HG03159 (cell line): ENCODE data around the gene MACROH2A1.
A peak's percentile ranks its signal among the peaks of the same experiment; 100 is the strongest.

Experiments
- ATAC-seq: cut with Tn5 transposase; IDR thresholded peaks from one replicate; pipeline ENCODE4 v1.9.1; 2021; ENCODE audit warnings: mild to moderate bottlenecking, moderate library complexity; ENCODE audit not compliant: unreplicated experiment

Gene MACROH2A1

DNA sequence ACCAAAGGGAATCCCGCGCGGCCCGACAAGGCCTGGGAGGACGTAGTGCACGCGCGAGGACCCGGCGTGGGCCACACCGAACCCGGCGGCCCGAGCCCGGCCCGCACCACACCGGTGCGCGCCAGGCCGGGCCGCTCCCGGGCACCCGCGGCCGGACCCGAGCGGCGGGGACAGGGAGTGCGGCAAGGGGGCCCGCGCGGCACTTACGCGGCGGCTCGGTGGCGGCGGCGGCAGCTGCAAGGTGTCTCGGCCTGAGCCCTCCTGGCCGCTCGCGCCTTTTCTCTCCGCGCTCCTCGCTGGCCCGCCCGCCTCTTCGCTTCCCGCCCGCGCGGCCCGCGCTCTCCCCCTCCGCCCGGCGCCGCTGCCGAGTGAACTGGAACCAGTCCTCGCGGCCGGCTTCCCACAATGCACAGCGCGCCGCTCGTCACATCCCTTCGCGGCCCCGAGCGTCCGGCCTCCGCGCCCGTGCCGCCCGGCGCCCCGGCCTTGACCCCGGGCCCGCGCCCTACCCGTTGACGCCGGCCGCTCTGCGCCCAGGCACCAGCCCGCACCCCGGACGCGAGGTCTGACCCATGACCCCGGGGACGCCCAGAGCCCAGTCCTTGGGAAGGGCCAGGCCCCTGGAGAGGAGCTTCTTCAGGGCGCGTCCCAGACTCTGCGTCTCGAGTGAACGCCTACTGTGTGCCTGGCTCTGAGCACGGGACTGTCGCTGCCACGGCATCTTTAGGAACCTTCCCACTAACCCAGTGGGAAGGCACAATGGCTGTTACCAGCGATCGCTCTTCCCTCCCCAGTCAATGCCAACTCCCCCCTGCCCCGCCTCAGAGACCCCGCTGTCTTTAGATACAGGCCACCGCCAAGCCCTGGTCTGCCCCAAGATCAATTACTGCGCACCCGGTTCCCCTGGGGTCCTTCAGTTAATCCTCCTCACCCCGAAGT is at the start of gene MACROH2A1:
MACROH2A1 (minus strand) TSS at position 377 of the 939 bp plus-strand sequence. CDS start 10,138 bp downstream, outside the sequence.
- ATAC-seq = peak; percentile 88

DNA sequence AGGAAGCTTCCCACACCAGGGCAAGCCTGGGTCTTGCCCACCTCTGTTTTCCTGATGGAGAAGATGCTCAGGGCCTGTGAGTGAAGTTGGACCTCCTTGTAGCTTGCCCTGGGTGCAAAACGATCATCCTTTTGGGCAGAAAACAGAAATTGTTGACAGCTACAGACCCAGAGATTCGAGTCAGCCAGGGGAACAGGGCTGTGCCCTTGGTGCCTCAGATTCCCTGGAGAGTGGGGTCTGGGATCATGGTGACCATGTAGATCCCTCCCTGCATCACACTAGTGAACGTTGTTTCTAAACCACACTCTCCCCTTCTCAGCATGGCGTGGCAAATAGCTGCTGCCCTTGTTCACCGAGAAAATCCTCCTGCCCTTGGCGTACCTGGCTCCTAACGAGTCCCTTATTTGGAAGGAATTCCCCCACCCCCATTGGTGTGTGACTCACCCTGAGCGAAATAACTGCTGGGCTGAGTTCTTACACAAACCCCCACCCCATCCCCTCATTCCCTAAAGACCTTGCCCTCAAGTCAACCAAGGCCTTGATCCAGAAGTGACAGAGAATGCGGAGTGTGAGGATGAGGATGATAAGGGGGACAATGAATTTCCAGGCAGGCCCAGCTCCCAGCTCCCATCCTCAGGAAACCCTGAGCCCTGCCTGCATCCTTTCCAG is 49.2 kb upstream of the MACROH2A1 start:
- no peak for ATAC-seq

DNA sequence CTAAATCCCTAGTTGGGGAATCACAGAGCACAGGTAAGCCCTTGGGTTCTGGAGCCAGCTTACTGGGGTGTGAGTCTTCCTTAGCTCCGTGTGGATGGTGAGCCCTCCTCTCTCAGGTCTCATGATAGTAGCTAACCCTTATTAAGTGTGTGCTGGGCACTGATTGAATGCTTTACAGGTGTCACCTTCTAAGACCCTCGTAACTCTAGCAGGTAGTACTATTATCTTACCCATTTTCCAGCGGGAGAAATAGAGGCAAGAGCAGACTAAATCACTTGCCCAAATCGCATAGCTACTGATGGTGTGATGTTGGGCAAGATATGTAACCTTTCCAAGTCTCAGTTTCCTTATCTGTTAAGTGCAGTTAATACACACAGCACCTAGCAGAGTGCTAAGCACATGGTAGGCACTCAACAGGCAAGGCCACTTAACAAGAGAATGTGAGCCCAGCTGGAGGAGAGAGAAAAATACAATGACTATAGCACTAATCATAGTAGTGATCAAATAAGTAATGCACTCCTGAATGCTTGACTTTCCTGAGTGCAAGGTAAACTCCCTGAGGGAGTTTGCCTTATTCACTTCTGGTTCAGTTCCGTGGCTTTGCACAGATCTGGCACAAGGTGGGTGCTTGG is 48.4 kb upstream of the MACROH2A1 start, which contains the start of gene DCANP1:
DCANP1 (minus strand) TSS at position 51 of the 632 bp plus-strand sequence. CDS start 240 bp downstream, outside the sequence.
- ATAC-seq = no peak

DNA sequence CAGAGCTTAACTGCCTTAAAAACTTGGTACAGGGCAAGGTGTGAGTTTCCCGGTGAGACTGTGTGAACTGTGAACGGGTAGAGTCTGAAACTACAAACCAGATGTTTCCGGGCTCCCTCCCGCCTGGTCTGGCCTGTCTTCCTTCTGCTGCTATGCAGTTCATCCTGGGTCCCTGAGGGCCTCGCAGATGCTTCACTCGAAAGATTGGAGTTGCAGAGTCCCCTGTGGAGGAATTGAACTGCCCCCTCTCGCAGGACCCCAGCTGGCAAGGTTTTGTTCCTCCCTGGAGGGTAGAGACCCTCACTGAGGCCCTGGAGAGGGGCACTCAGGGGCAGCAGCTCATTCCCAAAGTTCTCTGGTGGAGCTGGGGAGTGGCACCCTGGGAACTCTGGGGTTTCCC is 47.6 kb upstream of the MACROH2A1 start:
- ATAC-seq = no peak

DNA sequence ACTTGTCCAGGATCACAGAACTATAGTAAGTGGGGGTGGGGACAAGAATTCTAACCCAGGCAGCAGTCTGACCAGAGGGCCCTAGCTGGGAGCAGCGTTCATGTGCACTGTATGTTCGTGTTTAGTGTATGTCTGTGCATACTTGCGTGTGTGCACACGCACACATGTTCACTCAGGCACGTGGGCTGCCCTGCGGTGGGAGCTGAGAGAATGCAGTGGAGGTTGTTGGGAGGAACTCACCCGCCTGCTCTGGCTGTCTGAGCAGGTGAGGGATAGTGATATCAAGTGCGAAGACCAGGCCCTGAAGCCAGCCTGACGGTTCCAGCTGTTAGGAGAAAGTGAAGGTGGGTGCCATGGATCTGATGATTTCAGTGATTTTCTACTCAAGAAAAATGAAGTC is 47.2 kb upstream of the MACROH2A1 start:
- no peak for ATAC-seq

DNA sequence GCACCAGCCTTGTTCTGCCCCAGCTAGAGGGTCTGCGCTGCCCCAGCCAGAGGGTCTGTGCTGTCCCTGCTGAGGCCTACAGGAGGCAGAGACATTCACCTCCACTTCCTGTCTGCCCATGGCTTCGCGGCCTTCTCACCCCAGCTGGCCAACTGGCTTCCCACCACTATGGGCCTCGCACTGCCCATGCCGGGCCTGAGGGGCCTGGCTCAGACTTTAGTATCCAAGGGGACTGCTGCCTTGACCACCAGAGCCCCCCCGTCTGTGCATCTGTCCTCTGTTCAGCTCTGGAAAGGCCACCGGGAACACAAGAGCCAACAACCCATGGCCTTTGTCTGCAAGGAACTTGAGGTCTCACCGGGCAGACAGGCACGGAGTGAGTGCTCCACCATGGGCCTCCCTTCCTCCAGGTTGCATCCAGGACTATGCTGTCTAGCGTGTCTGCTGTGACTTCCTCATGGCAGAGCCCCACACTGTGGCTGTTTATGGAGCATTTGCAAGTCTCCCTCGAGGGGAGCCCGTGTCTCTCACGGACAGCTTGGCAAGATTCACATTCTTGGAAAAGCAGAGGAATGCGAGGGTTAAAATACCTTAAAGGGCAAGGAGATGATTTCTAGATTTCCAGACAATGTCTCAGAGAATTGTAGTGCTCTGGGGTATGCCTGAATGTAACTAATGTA is 46.4 kb upstream of the MACROH2A1 start:
- ATAC-seq = no peak

DNA sequence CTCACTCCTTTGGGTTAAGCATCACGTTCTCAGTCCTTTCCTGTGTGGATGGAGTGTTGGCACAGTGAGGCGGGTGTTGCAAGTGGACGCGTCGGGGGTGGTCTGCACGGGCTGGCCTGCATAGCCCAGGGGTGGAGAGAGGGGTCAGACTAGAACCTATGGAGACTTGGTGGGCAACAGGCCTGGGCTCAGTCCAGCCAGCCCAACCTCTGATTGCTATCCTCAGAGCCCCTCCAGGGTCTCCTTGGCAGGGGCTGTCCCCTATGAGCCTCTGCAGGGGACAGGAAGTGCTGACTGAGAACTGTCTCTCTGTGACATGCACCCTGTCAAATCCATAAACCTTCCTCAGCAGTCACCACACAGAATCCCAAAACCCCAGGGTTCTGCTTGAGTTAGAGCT is 45.9 kb upstream of the MACROH2A1 start:
- no peak for ATAC-seq

DNA sequence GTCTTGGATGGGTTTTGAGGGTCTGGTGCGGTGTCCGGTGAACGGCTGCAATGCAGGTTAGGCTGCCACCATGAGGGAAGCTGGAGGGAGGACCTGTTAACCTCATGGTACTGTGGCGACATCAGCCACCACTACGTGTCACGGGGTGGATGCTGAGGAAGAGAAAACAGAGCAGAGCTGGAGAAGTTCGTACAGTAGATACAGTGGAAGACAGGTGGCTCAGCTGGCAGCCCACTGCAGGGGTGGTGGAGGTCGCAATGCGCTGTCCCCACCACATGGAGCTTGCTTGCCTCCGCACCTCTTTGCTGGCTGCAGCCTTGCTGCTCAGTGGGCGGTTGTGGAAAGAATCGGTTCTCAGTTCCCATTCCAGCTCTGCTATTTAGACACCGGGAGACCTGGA is 45.3 kb upstream of the MACROH2A1 start:
- ATAC-seq = no peak

DNA sequence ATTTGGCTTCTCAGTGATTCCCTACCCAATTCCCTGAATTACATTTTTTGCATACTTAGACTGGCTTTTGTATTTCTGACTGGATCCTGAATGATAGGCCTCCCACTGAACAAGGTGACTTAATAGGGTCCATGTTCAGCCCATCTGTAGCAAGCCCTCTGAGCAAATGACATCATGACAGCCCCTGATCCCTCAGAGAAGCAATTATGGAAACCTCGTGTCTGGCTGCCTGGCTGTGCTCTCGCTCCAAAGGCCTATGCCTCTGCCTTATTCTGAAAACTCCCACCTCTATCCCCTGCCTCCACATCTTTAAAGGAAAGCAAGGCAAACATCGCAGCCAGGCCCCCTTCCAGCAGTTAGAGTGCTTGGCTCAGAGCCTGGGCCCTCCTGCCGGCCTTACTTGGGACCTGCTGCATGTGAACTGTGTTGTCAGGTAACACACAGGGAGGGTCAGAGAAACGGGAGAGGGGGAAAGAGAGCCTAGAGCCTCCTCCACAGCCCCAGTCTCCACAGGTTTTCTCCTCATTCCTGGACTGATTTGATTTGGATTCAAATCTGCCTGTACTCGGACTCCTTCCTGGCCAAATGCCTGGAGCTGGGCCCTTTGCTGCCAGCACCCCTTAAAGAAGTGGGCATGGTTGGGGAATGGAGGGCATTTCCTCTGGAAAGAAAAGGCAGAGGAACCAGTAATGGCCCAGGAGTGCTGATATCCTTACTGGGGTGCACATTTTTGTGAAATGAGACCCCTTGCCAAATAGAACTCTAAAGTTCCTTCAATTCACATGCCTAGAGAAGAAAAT is 44.3 kb upstream of the MACROH2A1 start:
- ATAC-seq = no peak

DNA sequence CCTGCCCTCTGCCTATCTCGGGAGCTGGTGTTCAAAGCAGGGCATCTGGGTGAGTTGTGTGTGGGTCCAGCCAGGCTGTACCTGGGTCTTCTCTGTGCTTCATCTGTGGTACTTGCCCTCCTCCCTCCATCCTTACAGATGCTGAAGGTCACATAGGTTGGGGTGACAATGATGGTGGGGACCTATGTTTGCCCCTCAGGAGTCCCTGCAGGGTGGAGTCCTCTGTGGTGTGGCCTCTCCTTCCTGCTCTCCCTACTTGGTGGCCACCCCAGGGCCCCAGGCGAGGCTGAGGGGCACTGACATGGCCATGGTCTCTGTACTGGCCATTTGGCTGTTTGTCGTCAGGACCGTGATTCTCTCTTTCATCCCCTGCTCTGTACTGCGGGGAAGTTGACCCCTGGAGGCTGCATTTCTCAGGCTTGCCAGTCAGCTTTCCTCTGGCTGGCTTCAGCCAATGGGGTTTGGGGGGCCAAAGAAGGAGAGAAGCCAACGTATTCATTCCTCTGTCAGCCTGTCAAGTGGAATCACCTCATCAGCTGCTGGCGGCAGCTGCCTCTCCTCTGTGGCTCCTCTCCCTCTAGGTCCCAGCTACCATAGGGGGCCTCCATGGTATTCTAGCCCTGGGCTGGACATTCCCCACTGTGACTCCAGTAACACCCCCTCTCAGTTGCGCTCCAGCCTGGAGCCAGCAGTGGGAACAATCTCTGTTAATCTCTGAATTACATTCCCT is 43.6 kb upstream of the MACROH2A1 start:
- ATAC-seq = no peak

DNA sequence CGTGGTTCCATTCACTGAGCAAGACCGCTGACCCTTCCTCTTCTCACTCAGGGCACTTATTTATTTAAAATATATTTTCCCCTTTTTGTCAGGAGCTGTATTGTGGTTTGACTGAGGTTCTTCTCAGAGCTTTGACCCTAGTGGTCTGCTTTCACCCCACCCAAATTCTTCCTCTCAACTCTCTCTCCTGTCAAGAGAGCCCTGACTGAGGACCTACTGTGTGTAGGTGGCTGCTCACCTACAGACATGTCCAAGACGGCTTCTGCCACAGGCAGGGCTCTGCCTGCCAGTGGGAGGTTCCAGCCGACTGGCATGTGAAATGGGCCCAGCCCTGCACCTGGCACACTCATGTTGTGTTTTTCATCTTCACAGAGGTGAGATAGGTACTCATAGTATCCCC is 42.9 kb upstream of the MACROH2A1 start:
- ATAC-seq = no peak

DNA sequence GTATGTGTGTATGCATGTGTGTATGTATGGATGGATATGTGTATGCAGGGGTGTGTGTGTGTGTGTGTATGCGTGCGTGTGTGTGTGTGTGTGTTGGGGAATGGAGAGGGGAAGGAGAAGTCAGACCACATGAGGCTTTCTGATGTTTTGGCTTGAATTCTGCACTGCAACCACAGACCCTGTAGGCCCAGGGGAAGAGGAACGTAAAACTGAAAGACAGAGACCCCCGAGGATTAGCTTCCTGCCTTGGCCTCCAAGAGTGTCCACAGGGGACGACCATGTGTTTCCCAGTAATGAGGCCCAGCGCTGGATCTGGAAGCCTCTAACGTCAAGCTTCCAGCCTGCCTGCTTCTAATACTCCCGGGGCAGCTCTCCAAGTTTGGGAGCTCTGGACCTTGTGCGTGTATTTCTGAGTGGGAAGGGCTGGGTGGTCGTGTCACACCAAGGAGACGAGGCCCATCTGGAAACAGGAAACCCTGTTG is 42.4 kb upstream of the MACROH2A1 start:
- no peak for ATAC-seq

DNA sequence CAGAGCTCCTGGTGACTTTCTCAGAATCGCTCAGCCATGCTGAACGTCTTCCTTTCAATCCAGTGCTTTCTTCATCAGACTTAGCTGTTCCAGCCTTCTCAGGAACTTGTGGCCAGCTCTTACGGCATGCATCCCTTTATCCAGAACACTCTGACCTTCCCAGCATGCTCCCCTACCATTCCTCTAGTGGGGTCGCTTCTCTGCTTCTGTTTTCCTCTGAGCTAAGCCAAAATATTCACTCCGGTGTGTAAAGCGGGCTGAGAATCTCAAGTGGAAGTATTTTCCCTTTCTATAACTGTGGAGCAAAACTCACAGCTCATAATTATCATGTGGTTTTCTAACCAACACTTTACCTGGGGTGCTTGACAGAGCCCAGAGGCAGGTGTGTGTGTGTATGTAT is 41.9 kb upstream of the MACROH2A1 start:
- no peak for ATAC-seq

DNA sequence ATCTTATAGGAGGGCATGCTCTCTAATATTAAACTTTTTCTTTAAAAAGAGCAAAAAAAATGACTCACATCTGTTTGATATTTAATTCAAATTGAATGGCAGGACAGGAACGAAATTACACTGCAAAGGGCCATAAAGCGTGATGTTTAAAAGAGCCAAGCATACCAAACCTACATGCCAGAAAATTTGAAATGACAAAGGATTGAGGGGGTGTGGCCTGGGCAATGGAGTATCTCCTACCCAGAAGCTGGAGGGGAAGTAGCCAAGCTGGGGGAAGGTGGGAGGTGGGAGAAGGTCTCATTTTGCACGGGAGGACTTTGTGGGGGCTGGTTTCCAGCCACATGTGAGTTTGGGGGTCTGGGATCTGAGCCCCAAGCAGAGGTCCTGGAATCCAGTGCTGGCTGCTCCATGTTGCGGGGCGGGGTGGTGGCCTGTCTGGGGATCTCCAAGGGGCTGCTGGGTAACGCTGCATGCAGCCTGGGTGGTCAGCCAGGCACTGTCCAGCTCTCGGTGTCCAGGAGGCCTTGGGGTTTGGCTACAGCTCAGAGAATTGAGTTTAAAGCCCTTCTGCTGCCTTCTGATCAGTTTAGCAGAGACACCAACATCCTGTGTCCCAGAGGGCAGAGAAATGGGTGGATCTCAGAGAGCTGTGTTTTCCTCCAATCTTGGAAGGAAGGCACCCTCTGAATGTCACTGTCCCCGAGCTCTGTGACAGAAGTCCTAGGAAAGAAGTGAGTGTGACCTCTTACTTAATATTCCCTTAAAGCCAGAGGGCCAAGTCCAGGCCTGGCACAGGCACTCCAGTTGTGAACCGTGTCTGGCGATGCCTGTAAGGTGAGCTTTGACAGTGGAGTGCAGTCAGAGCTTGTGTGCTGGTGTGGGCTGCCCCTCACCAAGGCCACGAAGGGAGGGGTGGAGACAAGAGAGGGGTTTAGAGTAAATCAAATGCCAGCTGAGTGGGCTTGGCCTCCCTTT is 40.5 kb upstream of the MACROH2A1 start:
- ATAC-seq = no peak

DNA sequence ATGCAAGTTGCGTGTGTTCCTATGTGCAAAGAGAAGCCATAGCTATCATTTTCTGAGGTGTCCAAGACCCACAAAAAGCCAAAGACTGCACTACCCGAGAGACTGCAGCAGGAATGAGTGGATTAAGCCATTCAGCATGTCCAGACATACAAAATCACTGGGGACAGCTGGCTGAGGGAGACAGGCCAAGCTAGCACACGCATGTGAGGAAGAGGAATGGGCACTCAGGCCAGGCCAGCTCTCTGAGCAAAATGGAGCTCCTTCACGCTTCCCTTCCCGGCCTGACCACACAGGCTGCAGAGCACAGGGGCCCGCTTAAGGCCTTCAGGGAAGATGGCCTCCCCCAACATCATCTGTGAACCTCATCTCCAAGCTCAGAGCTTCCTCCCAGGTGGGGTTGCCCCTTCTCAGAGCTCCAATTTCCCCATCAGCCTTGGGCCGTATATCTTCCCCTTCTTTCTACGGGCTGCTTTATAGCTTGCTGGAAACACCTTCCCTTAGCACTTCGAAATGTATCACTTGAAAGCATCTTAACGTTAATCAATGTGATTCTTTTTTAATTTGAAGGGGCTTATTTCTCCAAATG is 39.7 kb upstream of the MACROH2A1 start:
- no peak for ATAC-seq

DNA sequence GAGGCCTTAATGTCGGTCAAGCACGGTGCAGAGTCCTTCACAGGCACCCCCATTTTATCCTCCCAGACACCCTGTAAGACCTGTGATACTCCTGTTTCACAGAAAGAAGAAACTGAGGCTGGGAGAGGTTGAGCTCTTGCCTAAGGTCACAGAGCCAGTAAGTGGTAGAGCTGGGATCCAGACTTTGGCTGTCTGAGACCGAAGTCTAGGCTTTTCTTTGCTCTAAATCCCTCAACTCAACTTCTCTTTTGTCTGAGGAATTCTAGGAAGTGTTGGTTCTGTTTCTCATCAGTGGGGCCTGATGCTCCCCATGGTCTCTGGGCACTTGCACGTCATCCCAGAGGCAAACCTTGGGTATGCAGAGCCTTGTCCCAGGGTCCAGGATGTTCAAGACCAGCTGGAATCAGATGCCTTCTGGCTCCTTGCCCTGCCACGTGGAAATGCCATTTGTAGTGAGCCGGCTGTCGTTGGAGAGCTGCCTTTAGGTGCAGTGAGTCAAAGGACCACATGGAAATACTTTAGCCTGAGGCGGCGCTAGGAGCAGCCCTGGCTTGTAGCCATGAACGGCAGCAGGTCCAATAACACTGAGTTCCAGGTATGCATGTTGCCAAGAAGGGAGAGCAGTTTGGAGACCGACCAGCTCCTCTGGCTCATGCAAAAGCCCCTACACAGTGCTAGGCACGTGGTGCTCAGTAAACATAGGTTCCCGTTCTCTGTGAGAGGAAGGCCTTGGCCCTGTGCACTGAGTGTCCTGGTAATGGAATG is 38.9 kb upstream of the MACROH2A1 start:
- ATAC-seq = no peak

DNA sequence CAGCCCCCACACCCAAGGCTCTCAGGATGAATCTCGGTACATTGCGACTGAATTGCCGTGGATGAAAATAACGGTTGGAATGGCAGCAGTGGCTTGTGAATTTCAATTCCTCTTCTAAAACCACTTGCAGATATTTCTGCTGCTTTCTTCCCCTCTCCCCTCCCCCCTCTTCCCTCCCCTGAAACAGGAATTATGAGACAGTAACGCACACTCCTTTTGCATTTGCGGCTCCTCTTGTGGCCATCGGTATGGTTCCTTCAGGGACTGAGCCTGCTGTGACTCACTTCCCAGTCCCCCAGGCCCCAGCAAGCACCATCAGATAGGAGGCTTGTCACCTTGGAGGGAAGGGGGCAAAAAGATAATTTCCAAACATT is 38.4 kb upstream of the MACROH2A1 start:
- no peak for ATAC-seq
